HCT116 (cell line): ENCODE results near the gene SIRT3.

ENCODE experiments used
- ATF3 ChIP-seq: IDR thresholded peaks from 2 replicates; pipeline ENCODE4 v1.6.1; 2012
- CTCF ChIP-seq, 3 experiments: fragments of 200-600 bp in 1 of 3; sonication (generic) in 1 of 3; IDR thresholded peaks in 2 of 3; conservative IDR thresholded peaks in 1 of 3; 2 replicates each; pipeline ENCODE4 v1.5.1; 2012 to 2017; ENCODE audit warnings: low read depth in 2 of 3, low read length in 2 of 3, antibody characterized with exemption in 1 of 3, borderline replicate concordance in 1 of 3, control low read depth in 1 of 3, mild to moderate bottlenecking in 1 of 3, mixed read lengths in 1 of 3, mixed run types in 1 of 3, moderate library complexity in 1 of 3; ENCODE audit not compliant: insufficient read depth in 1 of 3
- EGR1 ChIP-seq: IDR thresholded peaks from 2 replicates; pipeline ENCODE4 v1.6.1; 2012; ENCODE audit warnings: low read depth
- ELF1 ChIP-seq: IDR thresholded peaks from 2 replicates; pipeline ENCODE4 v1.6.1; 2012; ENCODE audit warnings: low read depth, borderline replicate concordance
- JUND ChIP-seq: IDR thresholded peaks from 2 replicates; pipeline ENCODE4 v1.6.1; 2012
- POLR2A ChIP-seq: IDR thresholded peaks from 2 replicates; pipeline ENCODE4 v1.7.0; 2011; ENCODE audit warnings: borderline replicate concordance; ENCODE audit not compliant: insufficient read depth, insufficient read length; ENCODE audit errors: extremely low read depth
- POLR2AphosphoS5 ChIP-seq: IDR thresholded peaks from 2 replicates; pipeline ENCODE4 v1.6.1; 2011; ENCODE audit warnings: mild to moderate bottlenecking, low read depth, low read length, moderate library complexity
- REST ChIP-seq: IDR thresholded peaks from 2 replicates; pipeline ENCODE4 v1.6.1; 2012; ENCODE audit warnings: low read depth
- SIN3A ChIP-seq: IDR thresholded peaks from 2 replicates; pipeline ENCODE4 v1.6.1; 2012; ENCODE audit warnings: low read depth
- SP1 ChIP-seq: IDR thresholded peaks from 2 replicates; pipeline ENCODE4 v1.6.1; 2012; ENCODE audit warnings: low read depth
- TCF7L2 ChIP-seq: IDR thresholded peaks from 2 replicates; pipeline ENCODE4 v1.7.0; 2011; ENCODE audit warnings: borderline replicate concordance, inconsistent platforms; ENCODE audit not compliant: insufficient read depth, insufficient read length; ENCODE audit errors: extremely low read depth
- ZFX ChIP-seq: fragments of 450-650 bp; IDR thresholded peaks from 2 replicates; pipeline ENCODE4 v1.6.1; 2017
- ZNF274 ChIP-seq: fragments of 200-500 bp; sonication (Bioruptor generic); IDR thresholded peaks from 2 replicates; pipeline ENCODE4 v1.6.1; 2014; ENCODE audit warnings: mild to moderate bottlenecking, low read depth, low read length, inconsistent platforms
- TF ChIP-seq, protein P1 (sequence below): IDR thresholded peaks from 2 replicates; pipeline ENCODE4 v1.6.1; 2012

GRCh38 chr11:218815-219593, 17.1 kb downstream of the SIRT3 start:
- TF ChIP-seq JUND (no peak), SP1 (no peak), TCF7L2 (no peak), CTCF (IDR thresholded peaks at IDR 0.05 in 2 of 3, conservative IDR thresholded peaks at IDR 0.05 in 1 of 3; ENCODE audit: borderline replicate concordance in 1 of 3, insufficient read depth in 1 of 3, low read depth in 2 of 3, low read length in 2 of 3) (no peak), ZNF274 (no peak), POLR2A (no peak), POLR2AphosphoS5 (no peak), ZFX (no peak), ELF1 (no peak), ATF3 (no peak), REST (no peak), SIN3A (no peak), EGR1 (no peak)
- TF ChIP-seq, protein P1, sequence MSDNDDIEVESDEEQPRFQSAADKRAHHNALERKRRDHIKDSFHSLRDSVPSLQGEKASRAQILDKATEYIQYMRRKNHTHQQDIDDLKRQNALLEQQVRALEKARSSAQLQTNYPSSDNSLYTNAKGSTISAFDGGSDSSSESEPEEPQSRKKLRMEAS, result no peak
